K562 (cell line): Measurements from ENCODE around the gene OR2B2. TPM values are rescaled to one million over a fixed set of nuclear protein-coding genes. Genes with fewer than 3 reads are reported as not detected.

ENCODE experiments used
- BCOR ChIP-seq: fragments of 450-650 bp; IDR thresholded peaks from 2 replicates; pipeline ENCODE4 v1.6.1; 2016
- CTBP1 ChIP-seq: fragments of 450-650 bp; IDR thresholded peaks from 2 replicates; pipeline ENCODE4 v1.6.1; 2016; ENCODE audit warnings: borderline replicate concordance
- DACH1 ChIP-seq: fragments of 450-650 bp; IDR thresholded peaks from 2 replicates; pipeline ENCODE4 v1.6.1; 2018; ENCODE audit not compliant: partially characterized antibody
- ETV5 ChIP-seq: sonication (generic); formaldehyde crosslinking; IDR thresholded peaks from 2 replicates; pipeline ENCODE4 v1.4.0; 2020; ENCODE audit warnings: low read depth, mild to moderate bottlenecking, missing genetic modification reagents
- JUN ChIP-seq, 2 experiments: sonication (generic) in 1 of 2; formaldehyde crosslinking in 1 of 2; IDR thresholded peaks; 2 replicates each; pipeline versions ENCODE4 v1.6.1 to v1.8.0; 2012 to 2022; ENCODE audit warnings: borderline replicate concordance in 2 of 2, mild to moderate bottlenecking in 2 of 2, improper control_type of control experiment in 1 of 2, low read depth in 1 of 2, low read length in 1 of 2, missing genetic modification reagents in 1 of 2
- KLF1 ChIP-seq: fragments of 450-650 bp; IDR thresholded peaks from 2 replicates; pipeline ENCODE4 v1.6.1; 2016; ENCODE audit warnings: missing genetic modification characterization, missing compliant biosample characterization
- MCM5 ChIP-seq: fragments of 450-650 bp; IDR thresholded peaks from 2 replicates; pipeline ENCODE4 v1.6.1; 2016; ENCODE audit warnings: low read depth
- MTA2 ChIP-seq: fragments of 450-650 bp; IDR thresholded peaks from 2 replicates; pipeline ENCODE4 v1.6.1; 2016; ENCODE audit warnings: low read depth
- NR4A1 ChIP-seq, 2 experiments: fragments of 250-450 bp in 1 of 2; fragments of 450-650 bp in 1 of 2; sonication (Bioruptor Pico) in 1 of 2; IDR thresholded peaks; 2 replicates each; pipeline versions ENCODE4 v1.4.0 to v1.6.1; 2016 to 2020; ENCODE audit warnings: mild to moderate bottlenecking in 2 of 2, missing compliant biosample characterization in 1 of 2, missing genetic modification characterization in 1 of 2, moderate library complexity in 1 of 2
- POLR2G ChIP-seq: fragments of 200-400 bp; formaldehyde crosslinking; IDR thresholded peaks from 2 replicates; pipeline ENCODE4 v1.6.1; 2017; ENCODE audit warnings: low read depth, mild to moderate bottlenecking, antibody characterized with exemption, low read length, moderate library complexity
- PTTG1 ChIP-seq: fragments of 450-650 bp; IDR thresholded peaks from 2 replicates; pipeline ENCODE4 v1.6.1; 2016; ENCODE audit warnings: low read depth, mild to moderate bottlenecking, missing genetic modification characterization, missing compliant biosample characterization
- SAP30 ChIP-seq: fragments of 200-600 bp; sonication (generic); IDR thresholded peaks from 2 replicates; pipeline ENCODE4 v1.6.1; 2012; ENCODE audit warnings: borderline replicate concordance, low read depth, mild to moderate bottlenecking, moderate library complexity, low read length, control low read depth, inconsistent platforms; ENCODE audit not compliant: insufficient read depth, poor library complexity, severe bottlenecking
- SNIP1 ChIP-seq: fragments of 450-650 bp; IDR thresholded peaks from 2 replicates; pipeline ENCODE4 v1.7.1; 2017; ENCODE audit warnings: low read depth, mild to moderate bottlenecking
- SRSF9 ChIP-seq: fragments of 200-400 bp; formaldehyde crosslinking; IDR thresholded peaks from 2 replicates; pipeline ENCODE4 v1.6.1; 2017; ENCODE audit warnings: low read depth, low read length, borderline replicate concordance
- ZNF217 ChIP-seq: sonication (generic); formaldehyde crosslinking; IDR thresholded peaks from 2 replicates; pipeline ENCODE4 v1.8.0; 2022; ENCODE audit warnings: mild to moderate bottlenecking, missing genetic modification reagents
- ZNF444 ChIP-seq: fragments of 250-450 bp; sonication (Bioruptor Pico); IDR thresholded peaks from 2 replicates; pipeline ENCODE4 v1.4.0; 2020; ENCODE audit warnings: mild to moderate bottlenecking, moderate library complexity
- ZNF696 ChIP-seq: fragments of 250-450 bp; sonication (Bioruptor Pico); conservative IDR thresholded peaks from 2 replicates; pipeline ENCODE4 v1.4.0; 2020; ENCODE audit warnings: mild to moderate bottlenecking, moderate library complexity
- polyA plus RNA-seq, 8 experiments: library from polyadenylated mRNA; depleted of rRNA in 4 of 8; stranded (reverse) in 5 of 8; unstranded in 3 of 8; fragments of >200 nt; fragmentation: Nextera tagmentation in 2 of 8; fragmentation: Illumina TruSeq in 1 of 8; extraction: Ambion mirVana in 2 of 8; extraction: Trizol in 1 of 8; gene quantifications; 2 replicates each; pipeline versions ENCODE4 v1.2.1 to v1.2.3, GENCODE V29; 2011 to 2014; ENCODE audit warnings: inconsistent platforms in 1 of 8, missing spikeins in 1 of 8
- total RNA-seq, 7 experiments: library from RNA; depleted of rRNA in 6 of 7; stranded (reverse); fragments of >200 nt in 6 of 7; fragmentation: Illumina TruSeq in 2 of 7; extraction: Trizol in 2 of 7; gene quantifications; 2 replicates each; pipeline versions ENCODE4 v1.2.1 to v1.2.3, GENCODE V29; 2011 to 2021; ENCODE audit warnings: low replicate concordance in 1 of 7
- TF ChIP-seq, protein P1 (sequence below): fragments of 150-350 bp; conservative IDR thresholded peaks from 2 replicates; pipeline ENCODE4 v1.6.1; 2014; ENCODE audit warnings: low read length
- TF ChIP-seq, protein P2 (sequence below): fragments of 450-650 bp; IDR thresholded peaks from 2 replicates; pipeline ENCODE4 v1.6.1; 2016
- TF ChIP-seq, protein P3 (sequence below): fragments of 450-650 bp; formaldehyde crosslinking; IDR thresholded peaks from 2 replicates; pipeline ENCODE4 v1.4.0; 2020; ENCODE audit warnings: mild to moderate bottlenecking, moderate library complexity
- TF ChIP-seq, protein P4 (sequence below): fragments of 450-650 bp; IDR thresholded peaks from 2 replicates; pipeline ENCODE4 v1.6.1; 2017; ENCODE audit warnings: mild to moderate bottlenecking, moderate library complexity

The OR2B2 gene
- total and polyA plus RNA-seq, 9 of the 15 experiments (the other 6 are each of a cell fraction or from before 2014, with no cell fraction given): 0.24 TPM; not detected in 8

DNA sequence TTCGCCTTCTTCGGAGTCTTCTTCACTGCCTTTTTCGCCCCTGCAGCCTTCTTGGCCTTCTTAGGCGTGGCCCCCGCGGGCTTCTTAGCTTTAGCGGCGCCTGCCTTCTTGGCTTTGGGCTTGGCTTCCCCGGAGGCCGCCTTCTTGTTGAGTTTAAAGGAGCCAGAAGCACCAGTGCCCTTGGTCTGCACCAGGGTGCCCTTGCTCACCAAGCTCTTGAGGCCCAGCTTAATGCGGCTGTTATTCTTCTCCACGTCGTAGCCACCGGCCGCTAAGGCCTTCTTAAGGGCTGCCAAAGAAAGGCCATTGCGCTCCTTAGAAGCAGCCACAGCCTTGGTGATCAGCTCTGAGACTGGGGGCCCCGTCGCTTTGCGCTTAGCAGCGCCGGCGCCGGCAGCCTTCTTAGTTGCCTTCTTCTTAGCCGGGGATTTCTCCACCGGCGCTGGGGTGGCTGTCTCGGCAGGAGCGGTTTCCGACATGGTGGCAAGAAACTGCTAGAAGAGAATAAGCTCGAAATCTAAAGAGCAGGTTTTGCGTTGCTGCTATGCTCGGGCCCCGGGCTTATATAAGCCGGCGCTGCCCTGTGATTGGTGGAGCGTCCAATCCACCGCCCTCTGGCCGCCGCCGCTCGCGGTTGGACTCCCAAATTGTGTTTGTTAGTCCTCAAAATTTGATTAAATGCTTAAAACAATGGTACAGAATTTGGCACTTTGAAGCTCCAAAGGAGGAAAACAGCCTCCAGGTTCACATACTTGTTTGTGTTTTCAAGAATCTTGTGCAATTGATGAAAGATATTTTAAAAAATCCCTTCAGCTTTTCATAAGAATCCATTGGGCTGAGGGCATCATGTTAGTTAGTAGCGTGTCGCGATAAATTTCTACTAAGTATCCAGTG, 44.9 kb downstream of the OR2B2 start (continued):
- TF ChIP-seq BCOR (no peak), SNIP1 (no peak), MCM5 (no peak), ZNF217 (CRISPR knock-in tag) (no peak), SRSF9 (no peak), NR4A1 (CRISPR knock-in tag; IDR thresholded peaks at IDR 0.05) (no peak), NR4A1 (tag; IDR thresholded peaks at IDR 0.05) (no peak), ZNF696 (CRISPR knock-in tag) (no peak), JUN (IDR thresholded peaks at IDR 0.05; ENCODE audit: borderline replicate concordance, low read depth, low read length) (no peak), JUN (CRISPR knock-in tag; IDR thresholded peaks at IDR 0.05; ENCODE audit: borderline replicate concordance) (no peak), SAP30 (no peak), PTTG1 (tag) (no peak), MTA2 (no peak), KLF1 (tag) (no peak), ZNF444 (CRISPR knock-in tag) (no peak), CTBP1 (no peak), DACH1 (no peak), POLR2G (peak; percentile 94), ETV5 (no peak)
- TF ChIP-seq, protein P1, sequence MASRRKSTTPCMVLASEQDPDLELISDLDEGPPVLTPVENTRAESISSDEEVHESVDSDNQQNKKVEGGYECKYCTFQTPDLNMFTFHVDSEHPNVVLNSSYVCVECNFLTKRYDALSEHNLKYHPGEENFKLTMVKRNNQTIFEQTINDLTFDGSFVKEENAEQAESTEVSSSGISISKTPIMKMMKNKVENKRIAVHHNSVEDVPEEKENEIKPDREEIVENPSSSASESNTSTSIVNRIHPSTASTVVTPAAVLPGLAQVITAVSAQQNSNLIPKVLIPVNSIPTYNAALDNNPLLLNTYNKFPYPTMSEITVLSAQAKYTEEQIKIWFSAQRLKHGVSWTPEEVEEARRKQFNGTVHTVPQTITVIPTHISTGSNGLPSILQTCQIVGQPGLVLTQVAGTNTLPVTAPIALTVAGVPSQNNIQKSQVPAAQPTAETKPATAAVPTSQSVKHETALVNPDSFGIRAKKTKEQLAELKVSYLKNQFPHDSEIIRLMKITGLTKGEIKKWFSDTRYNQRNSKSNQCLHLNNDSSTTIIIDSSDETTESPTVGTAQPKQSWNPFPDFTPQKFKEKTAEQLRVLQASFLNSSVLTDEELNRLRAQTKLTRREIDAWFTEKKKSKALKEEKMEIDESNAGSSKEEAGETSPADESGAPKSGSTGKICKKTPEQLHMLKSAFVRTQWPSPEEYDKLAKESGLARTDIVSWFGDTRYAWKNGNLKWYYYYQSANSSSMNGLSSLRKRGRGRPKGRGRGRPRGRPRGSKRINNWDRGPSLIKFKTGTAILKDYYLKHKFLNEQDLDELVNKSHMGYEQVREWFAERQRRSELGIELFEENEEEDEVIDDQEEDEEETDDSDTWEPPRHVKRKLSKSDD: no peak
- TF ChIP-seq, protein P2, sequence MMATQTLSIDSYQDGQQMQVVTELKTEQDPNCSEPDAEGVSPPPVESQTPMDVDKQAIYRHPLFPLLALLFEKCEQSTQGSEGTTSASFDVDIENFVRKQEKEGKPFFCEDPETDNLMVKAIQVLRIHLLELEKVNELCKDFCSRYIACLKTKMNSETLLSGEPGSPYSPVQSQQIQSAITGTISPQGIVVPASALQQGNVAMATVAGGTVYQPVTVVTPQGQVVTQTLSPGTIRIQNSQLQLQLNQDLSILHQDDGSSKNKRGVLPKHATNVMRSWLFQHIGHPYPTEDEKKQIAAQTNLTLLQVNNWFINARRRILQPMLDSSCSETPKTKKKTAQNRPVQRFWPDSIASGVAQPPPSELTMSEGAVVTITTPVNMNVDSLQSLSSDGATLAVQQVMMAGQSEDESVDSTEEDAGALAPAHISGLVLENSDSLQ: no peak
- TF ChIP-seq, protein P3, sequence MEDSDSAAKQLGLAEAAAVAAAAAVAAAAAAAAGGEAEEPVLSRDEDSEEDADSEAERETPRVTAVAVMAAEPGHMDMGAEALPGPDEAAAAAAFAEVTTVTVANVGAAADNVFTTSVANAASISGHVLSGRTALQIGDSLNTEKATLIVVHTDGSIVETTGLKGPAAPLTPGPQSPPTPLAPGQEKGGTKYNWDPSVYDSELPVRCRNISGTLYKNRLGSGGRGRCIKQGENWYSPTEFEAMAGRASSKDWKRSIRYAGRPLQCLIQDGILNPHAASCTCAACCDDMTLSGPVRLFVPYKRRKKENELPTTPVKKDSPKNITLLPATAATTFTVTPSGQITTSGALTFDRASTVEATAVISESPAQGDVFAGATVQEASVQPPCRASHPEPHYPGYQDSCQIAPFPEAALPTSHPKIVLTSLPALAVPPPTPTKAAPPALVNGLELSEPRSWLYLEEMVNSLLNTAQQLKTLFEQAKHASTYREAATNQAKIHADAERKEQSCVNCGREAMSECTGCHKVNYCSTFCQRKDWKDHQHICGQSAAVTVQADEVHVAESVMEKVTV: no peak
- TF ChIP-seq, protein P4, sequence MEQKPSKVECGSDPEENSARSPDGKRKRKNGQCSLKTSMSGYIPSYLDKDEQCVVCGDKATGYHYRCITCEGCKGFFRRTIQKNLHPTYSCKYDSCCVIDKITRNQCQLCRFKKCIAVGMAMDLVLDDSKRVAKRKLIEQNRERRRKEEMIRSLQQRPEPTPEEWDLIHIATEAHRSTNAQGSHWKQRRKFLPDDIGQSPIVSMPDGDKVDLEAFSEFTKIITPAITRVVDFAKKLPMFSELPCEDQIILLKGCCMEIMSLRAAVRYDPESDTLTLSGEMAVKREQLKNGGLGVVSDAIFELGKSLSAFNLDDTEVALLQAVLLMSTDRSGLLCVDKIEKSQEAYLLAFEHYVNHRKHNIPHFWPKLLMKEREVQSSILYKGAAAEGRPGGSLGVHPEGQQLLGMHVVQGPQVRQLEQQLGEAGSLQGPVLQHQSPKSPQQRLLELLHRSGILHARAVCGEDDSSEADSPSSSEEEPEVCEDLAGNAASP: no peak
